Stimulated activated CD8-positive, alpha-beta memory T cell treated with anti-CD3 and anti-CD28 coated beads, Interleukin-12 subunit alpha, Interleukin-12 subunit beta, amount 100 ng/mL, for 24 hours (primary cell): ENCODE data around the gene LIMS1.
A peak's percentile ranks its signal among the peaks of the same experiment; 100 is the strongest.
"Not testable (repeated sequence)": the region's sequence is repeated elsewhere in the genome, so short reads cannot be mapped to it uniquely, and the experiment has no call there.

Source experiments
- DNase-seq: peaks from one replicate; pipeline ENCODE4 v3.0.0-alpha.2; 2020; ENCODE audit errors: extremely low read depth

The LIMS1 gene

GRCh38 chr2:108552566-108552965 lies 18.3 kb downstream of the LIMS1 start:
- DNase-seq = no peak

- DNase-seq = no peak
Observed at GRCh38 chr2:108553209-108553919, 19.1 kb downstream of the LIMS1 start.

DNA sequence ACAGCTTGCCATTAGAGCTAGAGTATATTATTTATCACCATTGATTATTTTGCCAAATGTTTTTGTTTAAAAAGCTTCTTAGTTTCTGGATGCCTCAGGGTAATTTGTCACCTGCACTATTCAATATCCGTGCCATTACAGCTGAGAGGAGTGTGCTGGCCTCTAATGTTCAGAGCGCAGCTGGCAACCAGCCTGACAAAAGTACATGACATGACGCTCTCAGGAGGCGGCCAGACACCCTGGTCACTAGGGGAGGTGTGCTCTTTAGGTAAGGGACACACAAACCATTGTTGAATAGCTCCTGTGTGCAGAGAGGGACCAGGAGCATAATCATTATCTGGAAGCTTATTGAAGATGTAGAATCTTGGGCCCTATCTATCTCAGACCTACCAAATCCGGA lies 20.3 kb downstream of the LIMS1 start:
- DNase-seq = no peak

DNA sequence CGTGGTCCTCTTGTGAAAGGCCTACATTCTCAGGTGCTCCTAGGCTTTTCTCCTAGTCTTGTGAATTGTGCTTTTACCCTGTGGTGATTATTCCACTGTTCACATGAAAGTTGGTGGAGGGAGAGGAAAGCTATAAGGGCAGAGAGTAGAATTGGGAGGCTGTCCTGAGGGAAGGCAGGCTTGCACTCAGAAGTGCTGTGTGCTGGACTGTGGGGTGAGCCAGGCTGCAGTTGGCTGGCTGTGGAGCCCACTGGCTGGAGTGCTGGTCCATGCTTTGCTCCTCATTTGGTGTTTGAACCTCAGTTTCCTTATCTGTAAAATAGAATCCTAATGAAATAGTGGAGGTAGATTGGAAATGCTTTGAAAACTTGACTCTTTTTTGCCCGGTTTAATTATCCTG lies 21.3 kb downstream of the LIMS1 start:
- DNase-seq = no peak

DNA sequence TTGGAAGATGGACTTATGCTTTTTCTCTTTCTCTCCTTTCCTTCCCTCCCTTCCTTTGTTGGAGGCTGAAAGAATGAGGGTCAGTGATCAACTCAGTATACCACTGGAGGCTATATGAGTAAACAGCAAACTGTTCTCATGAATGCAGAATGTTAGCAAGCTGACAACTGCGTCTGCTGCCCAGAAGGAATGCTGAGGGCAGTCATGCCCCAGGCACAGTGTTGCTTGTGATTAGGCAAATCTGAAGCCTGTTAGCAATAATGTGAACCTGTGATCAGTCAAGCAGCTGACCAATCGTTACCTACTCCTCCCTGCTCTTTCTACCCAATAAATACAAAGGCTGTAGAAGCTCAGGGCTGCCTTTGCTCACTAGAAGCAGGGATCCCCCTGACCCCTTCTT lies 22.3 kb downstream of the LIMS1 start:
- not testable (repeated sequence) for DNase-seq

DNA sequence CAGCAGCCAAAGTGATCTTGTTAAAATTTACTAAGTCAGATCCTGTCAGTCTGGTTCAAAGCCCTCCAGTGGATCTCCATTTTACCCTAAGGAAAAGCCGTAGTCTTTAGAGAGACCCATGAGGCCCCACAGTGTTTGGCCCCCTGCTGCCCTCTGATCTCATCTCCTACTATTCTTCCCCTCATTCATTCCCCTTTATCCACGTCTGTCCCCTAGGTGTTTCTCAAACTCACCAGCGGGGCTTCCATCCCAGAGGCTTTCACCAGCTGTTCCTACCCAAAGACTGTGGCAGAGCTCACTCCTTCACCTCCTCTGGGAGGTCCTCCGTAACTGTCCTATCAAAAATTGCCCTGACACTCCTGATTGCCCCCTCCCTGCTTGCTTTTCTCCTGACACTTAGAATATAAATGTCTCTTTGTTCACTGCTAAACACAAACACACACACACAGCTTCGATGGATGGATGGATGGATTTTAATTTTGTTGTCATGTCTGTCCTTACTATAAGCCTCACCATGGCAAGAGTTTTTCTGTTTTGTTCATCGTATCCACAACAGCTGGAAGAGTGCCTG lies 26.1 kb downstream of the LIMS1 start:
- no peak for DNase-seq

GRCh38 chr2:108560895-108561530 lies 26.7 kb downstream of the LIMS1 start:
- no peak for DNase-seq

GRCh38 chr2:108562274-108562673 lies 28.0 kb downstream of the LIMS1 start:
- DNase-seq = no peak

- no peak for DNase-seq
Observed at GRCh38 chr2:108564510-108564909, 30.2 kb downstream of the LIMS1 start.

GRCh38 chr2:108565778-108566375 lies 31.6 kb downstream of the LIMS1 start:
- DNase-seq = no peak

DNA sequence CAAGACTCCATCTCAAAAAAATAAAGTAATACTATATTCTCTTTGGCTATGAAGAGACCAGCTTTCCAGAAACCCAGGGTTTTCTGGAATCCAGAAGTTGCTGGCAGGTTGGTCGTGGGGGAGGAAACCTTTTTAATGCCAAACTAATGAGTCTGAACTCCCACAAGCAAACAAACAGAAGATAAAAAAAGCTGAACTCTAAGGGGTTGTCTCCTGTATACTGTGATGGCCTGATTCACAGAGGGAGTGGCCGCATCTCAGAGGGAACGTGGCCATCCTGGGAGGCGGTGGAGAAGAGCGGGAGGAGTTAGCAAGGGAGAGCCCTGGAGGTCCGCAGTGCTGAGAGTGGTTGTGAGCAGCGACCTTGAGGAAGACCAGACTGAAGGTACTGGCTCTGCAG lies 36.1 kb downstream of the LIMS1 start:
- no peak for DNase-seq

DNA sequence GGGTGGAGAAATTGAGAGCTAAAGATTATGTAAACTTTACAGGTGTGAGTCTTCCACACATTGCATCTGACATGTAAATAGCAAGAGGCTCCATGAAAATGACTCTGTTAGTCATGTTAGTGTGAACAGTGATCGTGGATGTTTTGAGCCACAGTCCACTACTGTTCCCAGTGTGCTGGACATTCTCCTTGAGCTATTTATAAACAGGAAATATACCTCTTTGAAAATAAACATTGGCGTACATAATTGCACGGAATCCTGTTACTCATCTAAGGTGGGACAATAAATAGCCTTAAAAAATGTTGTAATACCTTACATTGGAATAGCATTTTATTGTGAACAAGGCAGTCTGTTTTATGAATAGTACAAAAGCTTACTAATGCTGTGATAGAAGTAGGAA lies 37.0 kb downstream of the LIMS1 start:
- DNase-seq = no peak

DNA sequence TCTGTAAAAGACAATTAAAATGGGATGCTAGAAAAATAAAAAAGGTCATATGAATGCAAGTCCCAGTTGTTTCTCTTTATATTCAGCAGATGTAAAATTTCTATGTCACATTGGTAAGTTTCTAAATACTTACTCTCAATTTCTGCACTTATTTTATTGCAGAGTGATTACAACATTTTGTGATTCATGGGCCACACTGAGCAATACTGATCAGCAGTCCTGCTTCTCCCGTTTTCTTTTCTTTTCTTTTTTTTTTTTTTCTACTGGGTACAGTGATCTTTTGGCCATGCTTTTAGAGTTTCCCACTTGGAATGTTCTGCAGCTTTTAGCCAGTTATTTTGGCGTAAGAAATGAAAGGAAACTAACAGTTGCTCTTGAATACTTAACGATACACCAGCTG lies 38.8 kb downstream of the LIMS1 start:
- DNase-seq = no peak

DNA sequence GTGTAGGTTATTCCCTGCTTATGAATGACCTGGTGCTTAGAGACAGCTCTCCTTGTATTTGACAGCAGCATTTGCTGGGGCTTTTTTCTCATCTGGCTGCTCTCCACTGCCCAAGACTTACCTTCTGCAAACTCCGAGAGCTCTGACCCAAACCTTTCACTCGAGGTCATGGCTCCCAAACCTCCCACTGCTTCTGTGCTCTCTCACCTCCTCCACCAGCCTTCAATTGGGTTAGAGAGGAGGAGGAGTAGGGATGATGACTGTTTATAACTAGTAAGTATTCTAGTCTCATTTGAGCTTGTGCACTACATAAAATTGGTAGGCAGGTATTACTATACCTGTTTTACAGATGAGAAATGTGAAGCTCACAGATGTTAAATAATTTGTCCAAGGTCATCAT lies 40.1 kb downstream of the LIMS1 start:
- DNase-seq = no peak

DNA sequence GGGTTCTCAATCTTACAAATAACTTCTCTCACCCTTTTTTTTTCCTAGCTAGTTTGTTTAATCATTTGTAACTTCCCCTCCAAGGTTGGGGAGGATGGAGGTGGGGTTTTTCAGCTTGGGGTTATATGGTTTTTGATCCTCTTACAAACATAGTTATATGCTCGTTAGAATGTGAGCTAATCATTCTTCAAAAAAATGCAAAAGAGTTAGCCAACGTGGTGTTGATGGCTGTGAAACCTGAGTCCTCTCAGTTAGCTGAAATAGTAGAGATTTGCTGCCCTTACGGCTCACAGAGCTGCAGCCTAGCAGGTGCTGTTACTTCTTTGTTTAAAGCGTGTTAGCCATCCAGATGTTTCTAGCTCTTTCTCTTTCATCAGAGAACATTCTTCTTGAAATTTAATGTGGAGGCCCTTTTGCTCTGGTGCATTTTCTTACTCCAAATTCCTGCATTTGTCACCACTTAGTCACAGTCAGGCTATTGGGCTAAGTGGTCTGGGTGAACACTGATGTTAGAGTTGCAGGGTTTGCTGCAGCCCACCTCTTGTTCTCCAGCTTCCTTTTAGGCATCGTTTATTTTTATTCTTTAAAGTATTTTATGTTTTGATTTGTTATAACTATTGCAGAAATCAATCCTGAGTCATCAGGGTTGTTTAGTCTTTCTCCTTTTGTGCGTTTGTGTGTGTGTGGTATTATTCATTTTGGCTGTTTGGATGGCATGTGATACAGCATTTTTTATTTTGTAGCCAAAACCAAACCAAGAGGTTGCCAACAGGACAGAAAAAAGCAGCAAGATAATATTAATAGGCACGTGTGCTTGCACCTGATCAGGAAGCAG lies 41.1 kb downstream of the LIMS1 start:
- no peak for DNase-seq

DNA sequence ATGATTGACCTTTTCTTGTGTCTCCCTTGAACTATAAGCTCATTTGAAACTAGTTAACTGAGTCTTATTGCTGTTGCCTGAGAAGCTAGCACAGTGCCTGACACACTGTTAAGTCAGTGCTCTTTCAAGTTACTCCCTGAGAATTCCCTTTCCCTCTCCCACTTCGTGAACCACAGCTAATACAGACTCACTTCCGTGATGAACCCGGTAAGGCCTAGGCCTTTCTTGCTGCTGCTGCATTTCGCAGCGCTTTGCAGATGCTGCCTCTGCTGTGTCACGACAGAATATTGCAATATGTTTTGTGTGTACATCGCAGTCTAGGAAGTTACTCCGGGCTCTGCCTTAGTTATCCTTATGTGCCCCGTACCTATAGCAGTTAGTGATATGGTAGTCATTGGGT lies 42.8 kb downstream of the LIMS1 start:
- DNase-seq = no peak

GRCh38 chr2:108579623-108580022 lies 45.4 kb downstream of the LIMS1 start:
- no peak for DNase-seq

DNA sequence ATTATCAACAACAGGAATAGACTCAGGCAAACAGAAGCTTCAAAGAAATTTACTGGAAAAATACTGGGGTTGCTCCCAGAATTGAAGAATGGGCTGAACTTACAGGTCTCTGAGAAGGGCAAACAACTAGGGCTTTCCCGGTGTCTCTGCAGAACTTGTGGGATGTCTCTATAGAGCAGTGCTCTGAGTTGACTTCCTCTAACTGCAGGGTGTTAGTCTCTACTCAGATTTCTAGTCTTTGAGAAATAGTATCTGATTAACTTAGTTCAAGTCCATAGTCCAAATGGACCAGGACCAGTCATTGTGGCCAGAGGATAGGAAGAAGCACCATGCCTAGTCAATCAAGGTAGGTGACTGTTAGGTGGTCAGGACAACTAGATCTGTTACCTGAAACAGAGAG lies 45.8 kb downstream of the LIMS1 start:
- DNase-seq = no peak

- peak; percentile 9 for DNase-seq
Observed at GRCh38 chr2:108583903-108584520, 49.7 kb downstream of the LIMS1 start.

- DNase-seq = no peak
Observed at GRCh38 chr2:108585436-108585835, 51.2 kb downstream of the LIMS1 start.

DNA sequence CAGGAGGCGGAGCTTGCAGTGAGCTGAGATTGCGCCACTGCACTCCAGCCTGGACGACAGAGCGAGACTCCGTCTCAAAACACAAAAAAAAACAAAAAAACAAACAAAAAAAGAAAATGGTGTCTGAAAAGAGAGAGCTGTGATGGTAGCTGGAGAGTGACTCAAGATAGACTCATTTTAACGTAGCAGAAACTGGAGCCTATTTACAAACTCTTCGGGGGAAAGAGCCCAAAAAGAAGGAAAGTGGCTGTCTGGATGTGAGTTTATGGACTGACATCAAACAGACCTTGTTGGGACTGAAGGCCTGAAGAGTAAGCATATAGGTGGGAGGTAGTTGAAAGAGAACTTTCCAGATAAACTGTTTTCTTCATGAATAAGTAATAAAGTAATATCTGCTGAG lies 51.8 kb downstream of the LIMS1 start:
- DNase-seq = no peak

DNA sequence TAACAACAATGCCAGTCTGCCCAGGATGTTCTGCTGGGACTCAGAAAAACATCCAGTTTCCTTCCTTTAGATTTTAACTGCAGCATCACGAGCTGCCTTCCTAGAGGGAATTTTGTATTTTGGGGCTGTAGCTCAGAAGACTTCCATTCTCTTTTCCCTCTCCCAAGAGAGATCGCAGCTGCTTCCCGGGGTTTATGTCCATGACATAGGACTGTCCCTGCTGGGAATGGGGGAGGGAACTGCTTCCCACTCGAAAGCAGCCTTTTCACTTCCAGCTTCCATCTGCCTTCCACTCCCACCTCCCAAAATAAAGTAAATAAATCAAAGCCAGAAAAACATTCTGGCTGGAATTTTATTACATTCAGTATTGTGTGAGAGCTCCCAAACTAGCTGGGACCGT lies 52.4 kb downstream of the LIMS1 start:
- DNase-seq = no peak
